ENCODE results near the gene LDHD.

Gene LDHD

DNA sequence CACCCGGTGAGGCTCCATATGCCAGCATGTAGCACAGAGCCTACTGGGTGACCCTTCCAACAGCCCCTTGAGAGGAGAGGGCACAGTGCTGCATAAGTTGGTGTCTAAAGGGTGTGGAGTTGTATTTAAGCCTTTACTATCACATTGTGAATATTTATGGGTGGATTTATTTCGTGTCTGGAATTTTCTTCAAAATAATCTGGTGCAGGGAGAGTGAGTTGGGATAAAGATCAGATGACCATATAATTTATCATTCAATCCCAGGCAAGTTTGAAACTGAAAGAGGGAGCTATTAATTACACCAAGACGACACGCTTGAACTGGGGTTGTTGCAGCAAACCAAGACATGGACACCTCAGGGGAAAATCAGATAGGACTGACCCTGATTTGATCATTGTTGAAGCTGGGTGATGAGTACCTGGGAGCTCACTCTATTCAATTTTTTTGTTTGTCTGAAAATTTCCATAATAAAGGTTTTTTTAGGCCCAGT is 42.2 kb downstream of the LDHD start:
- no peaks in the 10 kb centered on the region for H3K9me3 ChIP-seq
- in situ Hi-C loops (cut with MboI; ENCODE audit: low sequenced_read_pairs), result no loop called here
- no peaks in the 10 kb centered on the region for H3K27me3 ChIP-seq (ENCODE audit: low read depth)
- no peaks in the 10 kb centered on the region for H3K36me3 ChIP-seq (replicated peaks)
- H3K4me3 ChIP-seq, result no peak overlapping the region
- DNase-seq (ENCODE audit: low spot score in 2 of 2), result no peak
- H3K4me1 ChIP-seq, result peaks cover 4% of the 10 kb centered on the region; the same call in 1 of the 2 replicates

DNA sequence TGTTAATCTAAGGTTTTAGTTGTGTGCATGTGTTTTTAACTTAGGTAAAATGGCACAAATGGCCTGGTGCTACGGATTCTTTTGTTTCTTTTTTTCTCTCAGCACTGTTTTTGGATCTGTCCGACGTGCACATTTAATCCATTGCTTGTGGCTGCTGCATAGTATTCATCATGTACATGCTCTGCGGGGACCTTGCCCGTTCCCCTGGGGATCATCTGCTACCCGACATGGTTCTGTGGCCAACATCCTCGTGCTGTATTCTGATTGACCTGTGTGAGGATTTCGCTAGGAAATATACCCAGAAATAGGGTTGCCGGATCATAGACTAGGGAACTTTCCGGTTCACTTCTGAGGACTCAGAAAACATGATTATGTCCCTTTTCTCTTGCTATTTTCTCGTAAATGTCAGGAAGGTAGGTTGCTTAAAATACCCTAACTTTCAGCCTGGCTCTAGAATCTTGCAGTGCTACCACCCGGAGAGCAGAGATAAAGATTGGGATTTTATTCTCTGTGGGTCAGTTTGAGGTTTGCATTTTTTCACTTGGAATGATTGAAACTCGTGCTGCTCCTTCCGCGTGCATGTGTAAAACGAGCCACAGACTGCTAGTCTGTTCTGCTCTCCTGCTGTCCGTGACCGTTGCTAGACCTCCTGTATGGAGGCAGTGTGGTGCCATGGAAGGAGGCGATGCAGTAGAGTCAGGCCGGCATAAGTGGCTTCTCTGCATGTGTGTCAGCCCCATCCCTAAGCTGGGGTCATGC is 42.9 kb downstream of the LDHD start:
- H3K9me3 ChIP-seq, result no peaks in the 10 kb centered on the region
- H3K27me3 ChIP-seq (ENCODE audit: low read depth), result no peaks in the 10 kb centered on the region
- no peak overlapping the region for H3K4me3 ChIP-seq
- no peaks in the 10 kb centered on the region for H3K36me3 ChIP-seq (replicated peaks)
- in situ Hi-C loops (cut with MboI; ENCODE audit: low sequenced_read_pairs), result no loop called here
- no peak for DNase-seq (ENCODE audit: low spot score in 2 of 2)
- H3K4me1 ChIP-seq, result peaks cover 4% of the 10 kb centered on the region; the same call in 1 of the 2 replicates

DNA sequence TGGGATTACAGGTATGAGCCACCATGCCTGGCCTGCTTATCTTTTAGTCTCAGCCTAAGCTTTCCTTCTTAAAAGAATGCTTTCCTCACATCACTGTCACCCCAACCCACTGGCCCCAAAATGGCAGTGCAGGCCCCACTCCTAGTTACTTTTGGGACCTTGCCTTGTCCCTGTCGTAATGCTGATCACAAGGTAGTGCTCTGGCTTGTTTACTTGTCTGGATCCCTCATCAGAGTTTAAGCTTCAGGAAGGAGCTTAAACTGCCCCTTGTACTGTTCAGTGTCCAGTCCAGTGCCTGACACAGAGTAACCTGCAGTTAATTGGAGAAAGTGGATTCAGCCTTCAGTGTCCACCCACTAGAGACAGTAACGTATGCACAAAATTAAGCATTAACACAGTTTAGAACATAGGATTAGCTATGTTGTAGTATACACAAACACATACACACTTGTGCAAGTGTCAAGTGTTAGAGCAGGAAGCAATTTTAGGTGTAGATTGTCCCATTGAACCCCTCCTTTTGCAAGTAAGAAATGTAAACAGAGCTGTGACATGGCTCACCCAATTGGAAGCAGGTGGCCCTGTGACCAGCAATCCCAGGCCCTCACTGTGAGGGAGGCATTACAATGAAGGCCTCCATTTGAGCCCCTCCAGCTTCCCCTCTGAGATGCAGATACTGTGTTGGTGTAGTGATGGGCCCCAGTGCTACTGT is 44.2 kb downstream of the LDHD start:
- H3K4me1 ChIP-seq, result peaks cover 4% of the 10 kb centered on the region; the same call in 1 of the 2 replicates
- no peaks in the 10 kb centered on the region for H3K9me3 ChIP-seq
- in situ Hi-C loops (cut with MboI; ENCODE audit: low sequenced_read_pairs), result no loop called here
- no peak for DNase-seq (ENCODE audit: low spot score in 2 of 2)
- H3K27me3 ChIP-seq (ENCODE audit: low read depth), result no peaks in the 10 kb centered on the region
- no peak overlapping the region for H3K4me3 ChIP-seq
- H3K36me3 ChIP-seq (replicated peaks), result no peaks in the 10 kb centered on the region

DNA sequence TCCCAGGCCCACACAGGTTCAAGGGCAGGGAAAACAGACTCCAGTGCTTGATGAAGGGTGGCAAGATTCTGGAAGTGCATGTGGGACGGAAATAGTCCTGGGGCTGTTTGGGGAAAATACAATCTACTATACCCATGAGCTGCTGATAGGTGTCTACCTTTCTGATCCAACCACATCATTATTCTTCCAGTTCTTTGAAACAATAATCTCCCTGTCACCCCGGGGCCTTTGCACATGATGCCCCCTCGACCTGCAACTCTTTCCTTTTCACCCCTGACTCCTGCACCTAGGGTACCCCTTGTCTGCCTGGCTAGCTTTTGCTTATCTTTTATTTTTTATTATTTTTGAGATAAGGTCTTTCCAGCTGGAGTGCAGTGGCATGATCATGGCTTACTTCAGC is 45.0 kb downstream of the LDHD start:
- in situ Hi-C loops (cut with MboI; ENCODE audit: low sequenced_read_pairs), result no loop called here
- DNase-seq (ENCODE audit: low spot score in 2 of 2), result no peak
- no peaks in the 10 kb centered on the region for H3K36me3 ChIP-seq (replicated peaks)
- no peaks in the 10 kb centered on the region for H3K27me3 ChIP-seq (ENCODE audit: low read depth)
- H3K4me3 ChIP-seq, result no peak overlapping the region
- no peaks in the 10 kb centered on the region for H3K9me3 ChIP-seq
- peaks cover 4% of the 10 kb centered on the region; the same call in 1 of the 2 replicates for H3K4me1 ChIP-seq

DNA sequence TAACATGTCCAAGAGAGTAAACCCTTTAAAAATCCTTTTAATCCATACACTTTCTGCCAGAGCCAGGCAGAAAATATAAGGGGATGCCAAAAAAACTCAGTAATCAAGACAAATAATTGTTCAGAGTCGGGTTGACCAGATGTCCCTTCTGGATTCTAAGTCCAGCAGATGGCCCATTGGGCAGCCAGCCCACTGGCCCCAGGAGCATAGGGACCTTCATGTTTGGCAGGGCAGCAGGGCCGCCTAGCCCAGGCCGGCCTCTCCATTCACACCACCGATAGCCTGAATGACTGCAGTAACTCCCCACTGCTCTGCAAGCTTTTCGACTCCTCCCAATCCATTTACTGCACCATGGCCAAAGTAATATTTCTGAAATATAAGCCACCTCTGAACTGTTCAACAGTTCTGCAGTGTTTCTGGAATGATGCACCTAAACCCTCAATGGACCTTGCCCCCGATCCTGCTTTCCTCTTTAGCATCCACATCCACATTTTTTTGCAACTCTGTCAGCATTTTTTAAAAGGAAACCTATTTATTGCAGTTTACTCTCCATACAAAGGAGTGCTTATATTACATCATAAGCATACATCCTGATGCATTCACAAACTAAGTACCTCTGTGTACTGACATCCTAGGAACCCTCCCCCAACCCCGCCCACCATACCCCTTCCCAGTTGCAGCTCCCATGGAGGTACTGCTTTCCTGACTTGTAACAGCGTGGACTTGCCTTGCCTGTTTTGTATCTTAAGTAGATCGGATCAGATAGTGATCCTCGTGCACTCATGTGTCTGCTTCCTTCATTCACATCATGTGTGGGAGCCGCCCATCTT is 46.4 kb downstream of the LDHD start:
- Histone ChIP-seq H3K27me3 (ENCODE audit: low read depth) (no peaks in the 10 kb centered on the region), H3K9me3 (no peaks in the 10 kb centered on the region), H3K4me1 (peaks cover 9% of the 10 kb centered on the region), H3K36me3 (replicated peaks) (no peaks in the 10 kb centered on the region), H3K4me3 (no peak overlapping the region)
- peak in 1 of 2 experiments; percentile 25 for DNase-seq (ENCODE audit: low spot score in 2 of 2)
- in situ Hi-C loops (cut with MboI; ENCODE audit: low sequenced_read_pairs), result no loop called here

DNA sequence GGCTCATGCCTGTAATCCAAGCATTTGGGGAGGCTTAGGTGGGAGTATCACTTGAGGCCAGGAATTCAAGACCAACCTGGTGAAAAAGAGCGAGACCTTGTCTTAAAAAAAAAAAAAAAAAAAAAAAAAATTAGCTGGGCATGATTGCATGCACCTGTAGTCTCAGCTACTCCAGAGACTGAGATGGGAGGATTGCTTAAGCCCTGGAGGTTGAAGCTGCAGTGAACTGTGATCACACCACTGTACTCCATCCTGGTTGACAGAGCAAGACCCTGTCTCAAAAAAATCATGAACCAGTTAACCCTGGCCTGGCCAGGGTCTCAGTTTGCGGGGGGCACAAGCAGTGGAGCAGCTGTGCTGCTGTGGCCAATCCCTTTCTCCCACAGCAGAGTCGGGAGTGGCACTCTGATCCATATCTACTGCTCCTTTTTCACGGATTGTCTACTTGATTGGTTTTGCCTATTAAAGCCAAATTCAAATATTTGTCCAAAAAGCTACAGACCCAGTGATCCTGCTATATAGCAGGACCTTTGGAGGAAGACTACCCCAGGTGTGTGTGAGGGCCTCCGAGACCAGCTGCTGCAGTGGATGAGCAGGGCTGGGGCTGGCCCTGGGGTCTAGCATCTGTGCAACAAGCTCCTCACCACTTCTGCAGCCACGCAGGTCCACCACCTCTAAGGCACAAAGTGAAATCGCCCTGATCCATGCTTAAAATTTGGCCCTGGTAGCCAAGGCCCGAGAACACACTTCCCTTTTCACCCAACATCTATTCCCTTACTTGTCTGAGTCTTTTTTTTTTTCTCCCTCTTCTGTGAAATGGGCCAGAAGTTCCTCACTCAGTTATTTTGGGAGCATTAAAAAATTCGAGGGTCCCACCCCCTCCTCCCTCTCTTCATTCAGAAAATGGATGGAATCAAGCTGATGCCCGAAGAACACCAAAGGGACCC is 48.2 kb downstream of the LDHD start:
- in situ Hi-C loops (cut with MboI; ENCODE audit: low sequenced_read_pairs), result no loop called here
- no peaks in the 10 kb centered on the region for H3K27me3 ChIP-seq (ENCODE audit: low read depth)
- H3K9me3 ChIP-seq, result no peaks in the 10 kb centered on the region

DNA sequence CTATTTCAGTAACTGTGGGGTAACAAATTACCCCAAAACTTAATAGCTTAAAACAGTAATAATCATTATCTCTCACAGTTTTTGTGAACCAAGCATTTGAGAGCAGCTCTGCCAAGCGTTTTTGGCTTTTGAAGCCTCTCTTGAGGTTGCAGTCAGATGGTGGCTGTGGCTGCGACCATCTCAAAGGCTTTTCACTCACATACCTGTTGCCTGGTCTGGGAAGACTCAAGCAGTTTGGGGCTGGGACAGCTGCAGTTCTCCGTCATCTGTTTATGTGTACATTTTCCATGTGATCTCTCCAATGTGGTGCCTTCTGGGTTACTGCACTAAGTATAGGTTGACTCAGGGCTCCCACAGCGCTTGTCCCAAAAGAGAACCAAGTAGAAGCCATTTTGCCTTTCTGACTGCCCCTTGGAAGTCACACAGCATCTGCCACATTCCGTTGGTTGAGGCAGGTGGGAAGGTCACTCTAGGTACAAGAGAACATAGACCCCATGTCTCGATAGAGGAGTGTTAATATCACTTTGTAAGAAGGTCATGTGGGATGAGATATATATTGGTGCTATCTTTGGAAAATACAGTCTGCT is 49.6 kb downstream of the LDHD start:
- DNase-seq (ENCODE audit: low spot score in 2 of 2), result no peak
- no peaks in the 10 kb centered on the region for H3K36me3 ChIP-seq (replicated peaks)
- in situ Hi-C loops (cut with MboI; ENCODE audit: low sequenced_read_pairs), result no loop called here
- H3K27me3 ChIP-seq (ENCODE audit: low read depth), result no peaks in the 10 kb centered on the region
- no peak overlapping the region for H3K4me3 ChIP-seq
- H3K9me3 ChIP-seq, result no peaks in the 10 kb centered on the region
- H3K4me1 ChIP-seq, result peaks cover 25% of the 10 kb centered on the region

More for the DNA sequence above, 48.2 kb downstream of the LDHD start:
- Histone ChIP-seq H3K4me1 (peaks cover 25% of the 10 kb centered on the region), H3K4me3 (no peak overlapping the region), H3K36me3 (replicated peaks) (no peaks in the 10 kb centered on the region)
- DNase-seq (ENCODE audit: low spot score in 2 of 2), result no peak

DNA sequence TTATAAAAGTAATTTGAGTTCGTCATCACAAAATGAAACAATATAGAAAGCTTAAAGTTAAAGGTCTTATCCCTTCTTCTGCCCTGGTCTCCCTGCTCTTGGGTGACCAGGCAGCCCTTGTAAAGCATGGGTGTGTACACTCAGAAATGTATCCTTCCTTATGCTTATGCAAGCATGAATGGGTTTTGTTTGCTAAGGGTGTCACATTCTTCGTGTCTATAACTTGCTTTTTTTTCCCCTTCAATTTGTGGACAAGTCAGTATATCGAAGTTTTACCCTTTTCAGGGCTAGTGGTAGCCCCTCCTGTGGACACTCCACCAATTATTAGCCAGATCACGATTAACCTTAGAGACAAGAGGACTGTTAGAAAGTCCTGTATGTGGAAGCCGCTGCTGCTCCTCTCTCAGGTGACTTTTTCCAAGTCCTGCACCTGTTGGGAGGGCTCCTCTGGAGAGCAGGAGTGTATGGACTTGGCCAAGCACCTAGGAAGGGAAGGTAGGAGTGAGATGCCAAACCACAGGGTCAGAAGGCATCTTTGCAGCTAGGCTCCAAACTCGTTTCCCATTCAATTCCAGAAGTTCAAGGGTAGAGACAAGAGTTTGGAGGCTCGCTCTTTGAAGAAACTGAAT is 50.9 kb downstream of the LDHD start:
- Histone ChIP-seq H3K27me3 (ENCODE audit: low read depth) (no peaks in the 10 kb centered on the region), H3K36me3 (replicated peaks) (no peaks in the 10 kb centered on the region), H3K9me3 (no peaks in the 10 kb centered on the region), H3K4me1 (peaks cover 25% of the 10 kb centered on the region), H3K4me3 (no peak overlapping the region)
- in situ Hi-C loops (cut with MboI; ENCODE audit: low sequenced_read_pairs), result no loop called here
- peak in 1 of 2 experiments; percentile 36 for DNase-seq (ENCODE audit: low spot score in 2 of 2)

DNA sequence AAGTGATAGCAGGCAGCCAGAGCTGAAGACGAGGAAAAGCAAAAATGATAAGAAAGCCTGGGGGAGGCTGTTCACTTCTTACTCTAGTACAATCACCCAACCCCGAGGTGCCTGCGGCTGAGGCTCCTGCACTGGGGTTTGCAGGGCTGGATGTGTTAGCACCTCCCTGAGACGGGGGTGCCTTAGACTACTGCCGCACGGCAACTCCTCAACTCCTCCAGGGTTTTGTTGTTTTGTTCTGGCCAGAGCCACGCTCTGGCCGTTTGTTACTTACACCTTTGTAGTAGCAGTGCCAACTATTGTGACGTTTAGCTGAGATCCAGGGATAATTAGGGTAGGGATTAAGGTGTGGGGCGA is 51.5 kb downstream of the LDHD start:
- Histone ChIP-seq H3K4me1 (peaks cover 22% of the 10 kb centered on the region), H3K36me3 (replicated peaks) (no peaks in the 10 kb centered on the region), H3K4me3 (no peak overlapping the region), H3K9me3 (no peaks in the 10 kb centered on the region), H3K27me3 (ENCODE audit: low read depth) (no peaks in the 10 kb centered on the region)
- in situ Hi-C loops (cut with MboI; ENCODE audit: low sequenced_read_pairs), result no loop called here
- peak in 1 of 2 experiments; percentile 32 for DNase-seq (ENCODE audit: low spot score in 2 of 2)

DNA sequence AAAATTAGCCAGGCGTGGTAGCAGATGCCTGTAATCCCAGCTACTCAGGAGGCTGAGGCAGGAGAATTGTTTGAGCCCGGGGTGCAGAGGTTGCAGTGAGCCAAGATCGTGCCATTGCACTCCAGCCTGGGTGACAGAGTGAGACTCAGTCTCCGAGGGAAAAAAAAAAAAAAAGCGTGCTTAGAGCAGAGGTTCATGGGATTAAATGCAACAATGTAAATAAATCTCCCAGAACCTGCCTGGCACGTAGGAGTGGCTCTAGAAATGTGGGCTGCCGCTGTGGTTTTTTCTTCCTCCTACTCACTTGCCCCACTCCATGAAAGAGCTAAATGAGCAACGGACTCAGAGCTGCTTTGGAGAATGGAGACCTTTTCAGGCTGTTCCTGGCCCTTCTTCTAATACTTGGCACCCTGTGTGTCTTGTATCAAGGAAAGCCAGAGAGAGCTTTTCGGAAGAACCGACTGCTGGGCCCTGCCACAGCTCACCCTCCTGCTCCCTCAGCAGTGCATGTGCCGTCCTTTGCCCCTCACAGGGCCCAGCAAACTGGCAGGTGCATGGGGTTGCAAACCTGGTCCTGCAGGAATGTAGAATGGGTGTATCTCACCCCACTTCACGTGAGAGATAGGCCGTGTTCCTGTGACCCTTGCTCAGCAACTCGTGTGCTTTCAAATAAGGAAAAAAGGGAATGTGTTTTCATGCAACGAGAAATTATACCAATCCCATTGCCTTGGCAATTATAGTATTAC is 52.0 kb downstream of the LDHD start:
- in situ Hi-C loops (cut with MboI; ENCODE audit: low sequenced_read_pairs), result no loop called here

DNA sequence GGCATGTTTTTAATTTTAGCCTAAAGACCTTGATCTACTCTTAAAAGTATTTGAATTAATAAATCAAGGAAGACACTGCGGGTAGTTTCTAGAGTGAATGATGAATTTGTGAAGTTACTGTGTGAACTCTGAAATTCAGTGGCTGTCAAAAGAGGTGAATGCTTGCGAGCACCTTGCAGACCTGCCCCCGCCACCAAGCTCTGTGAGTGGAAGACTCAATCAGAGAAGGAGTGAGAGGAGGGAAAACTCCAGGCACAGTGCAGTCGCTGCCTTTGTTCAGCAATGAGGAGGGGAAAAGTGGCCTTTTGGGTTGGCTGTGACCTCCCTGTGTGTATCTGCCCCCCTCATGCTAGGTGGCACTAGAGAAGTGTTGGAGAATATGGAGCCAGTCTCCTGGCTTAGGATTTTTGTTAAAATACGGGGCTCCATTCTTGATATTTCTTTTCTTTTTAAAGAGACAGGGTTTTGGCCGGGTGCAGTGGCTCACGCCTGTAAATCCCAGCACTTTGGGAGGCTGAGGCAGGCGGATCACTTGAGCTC is 53.0 kb downstream of the LDHD start:
- no peaks in the 10 kb centered on the region for H3K27me3 ChIP-seq (ENCODE audit: low read depth)
- no peak for DNase-seq (ENCODE audit: low spot score in 2 of 2)
- H3K9me3 ChIP-seq, result no peaks in the 10 kb centered on the region
- no peaks in the 10 kb centered on the region for H3K36me3 ChIP-seq (replicated peaks)
- in situ Hi-C loops (cut with MboI; ENCODE audit: low sequenced_read_pairs), result no loop called here
- no peak overlapping the region for H3K4me3 ChIP-seq
- H3K4me1 ChIP-seq, result peaks cover 21% of the 10 kb centered on the region

More for the DNA sequence above, 52.0 kb downstream of the LDHD start:
- Histone ChIP-seq H3K4me3 (no peak overlapping the region), H3K27me3 (ENCODE audit: low read depth) (no peaks in the 10 kb centered on the region), H3K9me3 (no peaks in the 10 kb centered on the region), H3K36me3 (replicated peaks) (no peaks in the 10 kb centered on the region), H3K4me1 (peaks cover 21% of the 10 kb centered on the region)
- peak; percentile 58 to 63 for DNase-seq (ENCODE audit: low spot score in 2 of 2)

DNA sequence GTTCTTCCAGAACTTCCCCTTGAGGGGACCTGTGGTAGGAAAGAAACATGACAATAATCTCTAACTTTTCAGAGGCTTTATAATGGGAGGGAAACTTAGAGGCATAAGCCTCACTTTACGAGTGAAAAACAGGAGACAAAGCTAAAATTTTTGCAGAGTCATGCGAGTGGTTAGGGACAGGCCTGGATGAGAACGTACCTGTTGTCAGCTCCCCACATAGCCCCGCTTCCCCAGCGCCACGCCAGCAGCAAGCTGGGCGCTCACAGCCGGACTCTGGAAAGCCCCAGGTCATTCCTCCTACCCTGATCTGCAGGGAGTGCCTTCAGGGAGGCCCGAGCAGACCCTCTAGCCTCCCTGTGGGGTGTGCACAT is 53.6 kb downstream of the LDHD start:
- in situ Hi-C loops (cut with MboI; ENCODE audit: low sequenced_read_pairs), result no loop called here
- Histone ChIP-seq H3K27me3 (ENCODE audit: low read depth) (no peaks in the 10 kb centered on the region), H3K4me3 (no peak overlapping the region), H3K9me3 (no peaks in the 10 kb centered on the region), H3K36me3 (replicated peaks) (no peaks in the 10 kb centered on the region), H3K4me1 (peaks cover 21% of the 10 kb centered on the region)
- no peak for DNase-seq (ENCODE audit: low spot score in 2 of 2)

Data from HAP-1 (cell line).